HCT116 (cell line): ENCODE measurements around the gene ATP8A2. TPM values are rescaled to one million over a fixed set of nuclear protein-coding genes. Genes with fewer than 3 reads are reported as not detected.

Experiments used
- ATAC-seq: fragments of 200-7000 bp; cut with Tn5 transposase; 2 replicates; pipeline ENCODE4 v1.9.1; 2020; ENCODE audit warnings: mild to moderate bottlenecking, moderate library complexity
- BruUV-seq: library from RNA; stranded (reverse); fragments of 400-500 nt; replicated peaks from 2 replicates; lab custom pipeline; 2021; lab: Mats Ljungman, UMichigan
- CTCF ChIA-PET: fragments of 300-600 bp; sonication (Branson Sonifier 250); formaldehyde crosslinking; loops from one replicate; lab custom pipeline; 2021; ENCODE audit warnings: antibody characterized with exemption; lab: Charles Lee
- POLR2A ChIA-PET: fragments of 300-600, 350-600 bp; sonication (Branson Sonifier 250); formaldehyde crosslinking; loops from one replicate; lab custom pipeline; 2021; ENCODE audit warnings: antibody characterized with exemption; lab: Charles Lee
- RAD21 ChIA-PET, 2 experiments: fragments of 300-600 bp; sonication (Branson Sonifier 250); formaldehyde crosslinking; loops; one replicate each; lab custom pipeline; 2023; ENCODE audit warnings: low total read pairs in 2 of 2; ENCODE audit not compliant: uncharacterized antibody in 2 of 2, unreplicated experiment in 2 of 2, low non-redundant PET in 1 of 2; lab: Charles Lee
- DNase-seq: peaks from one replicate; pipeline ENCODE4 v3.0.0-alpha.2; 2010; ENCODE audit warnings: low read depth, low spot score
- H2AFZ ChIP-seq: fragments of 200-600 bp; shearing (Covaris generic), sonication (generic); 2 replicates; pipeline ENCODE4 v1.6.1; 2017; ENCODE audit warnings: low read depth, mixed run types, mixed read lengths, antibody characterized with exemption, low read length; ENCODE audit not compliant: poor library complexity, severe bottlenecking
- H3K27ac ChIP-seq: 2 replicates; pipeline ENCODE4 v1.5.1; 2012; ENCODE audit warnings: low read depth, low read length
- H3K27me3 ChIP-seq: fragments of 200-600 bp; sonication (generic); 2 replicates; pipeline ENCODE4 v1.6.1; 2016; ENCODE audit warnings: mixed run types, low read length, mixed read lengths; ENCODE audit not compliant: insufficient read depth
- H3K36me3 ChIP-seq, 2 experiments: fragments of 200-500 bp in 1 of 2; fragments of 200-600 bp in 1 of 2; sonication (Bioruptor generic) in 1 of 2; sonication (generic) in 1 of 2; 2 replicates each; pipeline versions ENCODE4 v1.5.1 to v1.6.1; 2014 to 2016; ENCODE audit warnings: low read length in 2 of 2, inconsistent platforms in 1 of 2, mixed read lengths in 1 of 2, mixed run types in 1 of 2; ENCODE audit not compliant: insufficient read depth in 2 of 2, control insufficient read depth in 1 of 2
- H3K4me1 ChIP-seq, 2 experiments: fragments of 200-600 bp in 1 of 2; sonication (generic) in 1 of 2; 2 replicates each; pipeline versions ENCODE4 v1.5.1 to v1.6.1; 2012 to 2017; ENCODE audit warnings: low read length in 2 of 2, inconsistent platforms in 1 of 2, mild to moderate bottlenecking in 1 of 2, mixed read lengths in 1 of 2, mixed run types in 1 of 2, moderate library complexity in 1 of 2; ENCODE audit not compliant: insufficient read depth in 2 of 2, control insufficient read depth in 1 of 2
- H3K4me2 ChIP-seq: fragments of 200-600 bp; sonication (generic); 2 replicates; pipeline ENCODE4 v1.6.1; 2017; ENCODE audit warnings: mixed run types, low read length, mixed read lengths
- H3K4me3 ChIP-seq, 2 experiments: fragments of 200-600 bp in 1 of 2; sonication (generic) in 1 of 2; replicated peaks in 1 of 2; 2 replicates each; pipeline ENCODE4 v1.5.1; 2011 to 2016; ENCODE audit warnings: low read length in 2 of 2, control low read depth in 1 of 2, low read depth in 1 of 2, mild to moderate bottlenecking in 1 of 2, mixed read lengths in 1 of 2, mixed run types in 1 of 2
- H3K79me2 ChIP-seq: fragments of 200-600 bp; sonication (generic); 2 replicates; pipeline ENCODE4 v1.6.1; 2017; ENCODE audit warnings: mild to moderate bottlenecking, mixed run types, low read length, moderate library complexity, mixed read lengths; ENCODE audit not compliant: insufficient read depth
- H3K9ac ChIP-seq: fragments of 200-600 bp; sonication (generic); 2 replicates; pipeline ENCODE4 v1.6.1; 2016; ENCODE audit warnings: low read length, mixed read lengths
- H3K9me2 ChIP-seq: fragments of 200-600 bp; sonication (generic), shearing (Covaris generic); 2 replicates; pipeline ENCODE4 v1.6.1; 2017; ENCODE audit warnings: mixed run types, mild to moderate bottlenecking, moderate library complexity; ENCODE audit not compliant: insufficient read depth
- H3K9me3 ChIP-seq, 2 experiments: fragments of 200-500 bp in 1 of 2; fragments of 200-600 bp in 1 of 2; sonication (Bioruptor generic) in 1 of 2; sonication (generic) in 1 of 2; 2 replicates each; pipeline ENCODE4 v1.6.1; 2014 to 2017; ENCODE audit warnings: low read length in 2 of 2, mixed read lengths in 2 of 2, inconsistent platforms in 1 of 2, low read depth in 1 of 2, mild to moderate bottlenecking in 1 of 2, mixed run types in 1 of 2, moderate library complexity in 1 of 2; ENCODE audit not compliant: control insufficient read depth in 1 of 2, insufficient read depth in 1 of 2
- H4K20me1 ChIP-seq: fragments of 200-600 bp; sonication (generic), shearing (Covaris generic); 2 replicates; pipeline ENCODE4 v1.6.1; 2017; ENCODE audit warnings: mixed run types, mild to moderate bottlenecking, moderate library complexity; ENCODE audit not compliant: insufficient read depth
- CBX3 ChIP-seq: IDR thresholded peaks from 2 replicates; pipeline ENCODE4 v1.6.1; 2012; ENCODE audit warnings: low read depth
- EGR1 ChIP-seq: IDR thresholded peaks from 2 replicates; pipeline ENCODE4 v1.6.1; 2012; ENCODE audit warnings: low read depth
- ELF1 ChIP-seq: IDR thresholded peaks from 2 replicates; pipeline ENCODE4 v1.6.1; 2012; ENCODE audit warnings: low read depth, borderline replicate concordance
- EZH2 ChIP-seq: fragments of 200-600 bp; sonication (generic); IDR thresholded peaks from 2 replicates; pipeline ENCODE4 v1.6.1; 2017; ENCODE audit warnings: antibody characterized with exemption, mixed run types
- POLR2A ChIP-seq: IDR thresholded peaks from 2 replicates; pipeline ENCODE4 v1.7.0; 2011; ENCODE audit warnings: borderline replicate concordance; ENCODE audit not compliant: insufficient read depth, insufficient read length; ENCODE audit errors: extremely low read depth
- POLR2AphosphoS5 ChIP-seq: IDR thresholded peaks from 2 replicates; pipeline ENCODE4 v1.6.1; 2011; ENCODE audit warnings: mild to moderate bottlenecking, low read depth, low read length, moderate library complexity
- RAD21 ChIP-seq: IDR thresholded peaks from 2 replicates; pipeline ENCODE4 v1.6.1; 2012; ENCODE audit warnings: low read depth, mild to moderate bottlenecking
- YY1 ChIP-seq: IDR thresholded peaks from 2 replicates; pipeline ENCODE4 v1.6.1; 2011; ENCODE audit warnings: low read length, low read depth, moderate library complexity, mild to moderate bottlenecking; ENCODE audit not compliant: insufficient replicate concordance; ENCODE audit errors: extremely low read depth
- ZNF274 ChIP-seq: fragments of 200-500 bp; sonication (Bioruptor generic); IDR thresholded peaks from 2 replicates; pipeline ENCODE4 v1.6.1; 2014; ENCODE audit warnings: mild to moderate bottlenecking, low read depth, low read length, inconsistent platforms
- intact Hi-C: fragments of 100-400 bp; cut with micrococcal nuclease; formaldehyde crosslinking; loops from 2 replicates; pipeline ENCODE4 v1.10.0; 2022
- total RNA-seq: library from RNA; stranded (reverse); gene quantifications from one replicate; pipeline ENCODE4 v1.2.1, GENCODE V29; 2021; ENCODE audit not compliant: unreplicated experiment
- TF ChIP-seq, protein P1 (sequence below): IDR thresholded peaks from 2 replicates; pipeline ENCODE4 v1.6.1; 2012
- TF ChIP-seq, protein P2 (sequence below): IDR thresholded peaks from 2 replicates; pipeline ENCODE4 v1.6.1; 2011; ENCODE audit warnings: mild to moderate bottlenecking, low read length, moderate library complexity; ENCODE audit not compliant: insufficient replicate concordance; ENCODE audit errors: extremely low read depth
- TF ChIP-seq, protein P3 (sequence below): IDR thresholded peaks from 2 replicates; pipeline ENCODE4 v1.6.1; 2012

ATP8A2 gene
- total RNA-seq, 1 experiment from 2014 or later, result not detected

DNA sequence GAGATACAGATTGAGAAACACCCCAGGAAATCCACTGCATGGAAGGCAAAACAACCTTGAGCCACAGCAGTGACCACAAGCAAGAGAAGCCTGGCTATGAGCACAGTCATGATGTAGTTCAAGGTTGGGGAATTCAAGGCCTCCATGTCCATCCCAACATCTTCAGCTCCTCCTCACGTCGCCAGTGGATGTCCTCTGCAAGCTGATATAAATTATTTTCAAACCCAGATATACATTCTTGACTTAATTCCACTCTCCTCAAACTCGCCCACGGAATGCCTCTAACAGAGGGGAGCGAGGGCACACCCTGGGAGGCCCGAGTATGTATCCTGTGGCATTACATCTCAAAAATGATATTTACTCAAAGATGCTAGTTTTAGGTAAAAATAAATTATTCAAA, 574.5 kb downstream of the ATP8A2 start:
- no TSS peak for BruUV-seq

DNA sequence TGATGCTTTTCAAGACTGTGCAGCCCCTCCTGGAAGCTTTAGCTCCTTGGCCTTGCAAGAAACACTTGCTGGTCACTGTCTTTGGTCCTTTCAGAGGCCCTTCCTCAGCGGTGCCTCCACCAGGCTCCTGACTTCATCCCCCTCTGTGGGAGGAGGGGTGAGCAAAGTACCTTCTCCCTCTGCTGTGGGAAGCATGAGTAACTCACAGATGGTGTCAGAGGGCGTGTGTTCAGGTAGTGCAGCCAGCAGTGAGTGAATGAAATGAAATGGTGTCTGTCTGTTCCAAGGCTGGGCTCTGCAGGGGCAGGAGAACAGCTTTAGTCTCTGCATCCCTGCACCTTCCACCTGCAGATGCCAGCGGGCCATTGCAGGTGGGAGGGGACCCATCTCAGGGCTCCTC, 577.1 kb downstream of the ATP8A2 start:
- H3K36me3 ChIP-seq, result no peaks in the 10 kb centered on the region
- no peaks in the 10 kb centered on the region for H4K20me1 ChIP-seq
- CTCF ChIA-PET, result no interaction called here
- H3K9me3 ChIP-seq, result no peaks in the 10 kb centered on the region
- H3K27ac ChIP-seq, result no peak overlapping the region
- H3K27me3 ChIP-seq, result peaks cover 71% of the 10 kb centered on the region
- no peak for DNase-seq
- TF ChIP-seq, protein P1, sequence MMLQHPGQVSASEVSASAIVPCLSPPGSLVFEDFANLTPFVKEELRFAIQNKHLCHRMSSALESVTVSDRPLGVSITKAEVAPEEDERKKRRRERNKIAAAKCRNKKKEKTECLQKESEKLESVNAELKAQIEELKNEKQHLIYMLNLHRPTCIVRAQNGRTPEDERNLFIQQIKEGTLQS, result no peak
- TF ChIP-seq POLR2AphosphoS5, result no peak
- H3K9me2 ChIP-seq, result no peaks in the 10 kb centered on the region
- no peak for ATAC-seq
- POLR2A ChIA-PET, result no interaction called here
- H3K79me2 ChIP-seq, result no peaks in the 10 kb centered on the region
- H3K4me1 ChIP-seq, result no peaks in the 10 kb centered on the region
- no peak overlapping the region for H3K4me3 ChIP-seq
- RAD21 ChIA-PET, result no interaction called here
- no peak overlapping the region for H3K9ac ChIP-seq
- no peak overlapping the region for H2AFZ ChIP-seq
- no TSS peak for BruUV-seq
- no peak overlapping the region for H3K4me2 ChIP-seq
- intact Hi-C loops, result no loop called here

More for the DNA sequence above, 574.5 kb downstream of the ATP8A2 start:
- no peak overlapping the region for H3K27ac ChIP-seq
- H3K9me2 ChIP-seq, result no peaks in the 10 kb centered on the region
- no peak overlapping the region for H3K4me3 ChIP-seq
- DNase-seq (no peak), ATAC-seq (no peak)
- ChIA-PET CTCF (no interaction called here), RAD21 (no interaction called here), POLR2A (no interaction called here)
- H3K9ac ChIP-seq, result no peak overlapping the region
- H3K4me2 ChIP-seq, result no peak overlapping the region
- H3K36me3 ChIP-seq, result no peaks in the 10 kb centered on the region
- no peaks in the 10 kb centered on the region for H3K79me2 ChIP-seq
- intact Hi-C loops, result no loop called here
- H2AFZ ChIP-seq, result no peak overlapping the region
- H3K27me3 ChIP-seq, result peaks cover 68% of the 10 kb centered on the region
- no peaks in the 10 kb centered on the region for H3K4me1 ChIP-seq
- H4K20me1 ChIP-seq, result no peaks in the 10 kb centered on the region
- no peaks in the 10 kb centered on the region for H3K9me3 ChIP-seq
- no peak for TF ChIP-seq POLR2A

DNA sequence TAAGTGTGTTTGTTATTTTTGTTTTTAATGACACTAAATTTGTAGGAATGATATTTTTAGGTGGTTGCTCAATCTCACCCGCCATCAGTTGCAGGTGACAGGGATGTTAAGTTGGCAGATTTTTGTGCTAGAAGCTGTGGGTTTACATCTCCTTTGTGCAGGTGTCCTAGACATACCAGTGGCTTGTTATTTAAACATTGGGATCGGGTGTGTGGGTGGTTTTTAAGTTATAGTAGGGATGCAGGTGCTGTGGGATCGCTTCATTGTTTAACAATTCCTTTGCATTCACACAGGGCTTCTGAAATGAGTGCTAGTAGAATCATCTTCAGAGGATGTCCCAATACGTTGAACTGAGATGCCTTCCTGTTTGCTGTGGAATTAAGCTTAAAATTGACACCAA, 580.1 kb downstream of the ATP8A2 start:
- H3K79me2 ChIP-seq, result no peaks in the 10 kb centered on the region
- no peaks in the 10 kb centered on the region for H3K9me2 ChIP-seq
- no peaks in the 10 kb centered on the region for H4K20me1 ChIP-seq
- H3K36me3 ChIP-seq, result no peaks in the 10 kb centered on the region
- ChIA-PET RAD21 (no interaction called here), POLR2A (no interaction called here), CTCF (no interaction called here)
- intact Hi-C loops, result no loop called here
- no peak overlapping the region for H3K4me3 ChIP-seq
- no peak overlapping the region for H3K9ac ChIP-seq
- no peak overlapping the region for H3K4me2 ChIP-seq
- H3K4me1 ChIP-seq, result no peaks in the 10 kb centered on the region
- H2AFZ ChIP-seq, result no peak overlapping the region
- ATAC-seq, result no peak
- H3K9me3 ChIP-seq, result no peaks in the 10 kb centered on the region
- BruUV-seq, result no TSS peak
- no peak for DNase-seq
- peaks cover 64% of the 10 kb centered on the region for H3K27me3 ChIP-seq
- H3K27ac ChIP-seq, result no peak overlapping the region
- no peak for TF ChIP-seq EZH2
- no peak for TF ChIP-seq EGR1
- TF ChIP-seq YY1, result no peak
- TF ChIP-seq, protein P1, result no peak
- no peak for TF ChIP-seq RAD21
- TF ChIP-seq, protein P2, sequence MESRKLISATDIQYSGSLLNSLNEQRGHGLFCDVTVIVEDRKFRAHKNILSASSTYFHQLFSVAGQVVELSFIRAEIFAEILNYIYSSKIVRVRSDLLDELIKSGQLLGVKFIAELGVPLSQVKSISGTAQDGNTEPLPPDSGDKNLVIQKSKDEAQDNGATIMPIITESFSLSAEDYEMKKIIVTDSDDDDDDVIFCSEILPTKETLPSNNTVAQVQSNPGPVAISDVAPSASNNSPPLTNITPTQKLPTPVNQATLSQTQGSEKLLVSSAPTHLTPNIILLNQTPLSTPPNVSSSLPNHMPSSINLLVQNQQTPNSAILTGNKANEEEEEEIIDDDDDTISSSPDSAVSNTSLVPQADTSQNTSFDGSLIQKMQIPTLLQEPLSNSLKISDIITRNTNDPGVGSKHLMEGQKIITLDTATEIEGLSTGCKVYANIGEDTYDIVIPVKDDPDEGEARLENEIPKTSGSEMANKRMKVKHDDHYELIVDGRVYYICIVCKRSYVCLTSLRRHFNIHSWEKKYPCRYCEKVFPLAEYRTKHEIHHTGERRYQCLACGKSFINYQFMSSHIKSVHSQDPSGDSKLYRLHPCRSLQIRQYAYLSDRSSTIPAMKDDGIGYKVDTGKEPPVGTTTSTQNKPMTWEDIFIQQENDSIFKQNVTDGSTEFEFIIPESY, result no peak
- no peak for TF ChIP-seq POLR2AphosphoS5
- TF ChIP-seq ZNF274, result no peak
- TF ChIP-seq, protein P3, sequence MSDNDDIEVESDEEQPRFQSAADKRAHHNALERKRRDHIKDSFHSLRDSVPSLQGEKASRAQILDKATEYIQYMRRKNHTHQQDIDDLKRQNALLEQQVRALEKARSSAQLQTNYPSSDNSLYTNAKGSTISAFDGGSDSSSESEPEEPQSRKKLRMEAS, result no peak
- no peak for TF ChIP-seq ELF1
- no peak for TF ChIP-seq CBX3
